Gastrocnemius medialis (tissue), 4 donors: Measurements from ENCODE around the gene MVB12A.

Experiments used
- POLR2A ChIP-seq, 2 donors: fragments of 450-650 bp; IDR thresholded peaks; one replicate each; pipeline ENCODE4 v1.6.1; 2017; ENCODE audit warnings: antibody characterized with exemption in 2 of 2, mild to moderate bottlenecking in 2 of 2, moderate library complexity in 2 of 2
- TF ChIP-seq, protein P1 (sequence below), 5 experiments: fragments of 450-650 bp in 3 of 5; fragments of 200-600 bp in 2 of 5; sonication (generic) in 2 of 5; IDR thresholded peaks in 4 of 5; conservative IDR thresholded peaks in 1 of 5; 1 replicate in 4 of 5; 2 replicates in 1 of 5; pipeline ENCODE4 v1.5.1; 2016 to 2019; ENCODE audit warnings: antibody characterized with exemption in 5 of 5, mild to moderate bottlenecking in 3 of 5, moderate library complexity in 3 of 5

DNA sequence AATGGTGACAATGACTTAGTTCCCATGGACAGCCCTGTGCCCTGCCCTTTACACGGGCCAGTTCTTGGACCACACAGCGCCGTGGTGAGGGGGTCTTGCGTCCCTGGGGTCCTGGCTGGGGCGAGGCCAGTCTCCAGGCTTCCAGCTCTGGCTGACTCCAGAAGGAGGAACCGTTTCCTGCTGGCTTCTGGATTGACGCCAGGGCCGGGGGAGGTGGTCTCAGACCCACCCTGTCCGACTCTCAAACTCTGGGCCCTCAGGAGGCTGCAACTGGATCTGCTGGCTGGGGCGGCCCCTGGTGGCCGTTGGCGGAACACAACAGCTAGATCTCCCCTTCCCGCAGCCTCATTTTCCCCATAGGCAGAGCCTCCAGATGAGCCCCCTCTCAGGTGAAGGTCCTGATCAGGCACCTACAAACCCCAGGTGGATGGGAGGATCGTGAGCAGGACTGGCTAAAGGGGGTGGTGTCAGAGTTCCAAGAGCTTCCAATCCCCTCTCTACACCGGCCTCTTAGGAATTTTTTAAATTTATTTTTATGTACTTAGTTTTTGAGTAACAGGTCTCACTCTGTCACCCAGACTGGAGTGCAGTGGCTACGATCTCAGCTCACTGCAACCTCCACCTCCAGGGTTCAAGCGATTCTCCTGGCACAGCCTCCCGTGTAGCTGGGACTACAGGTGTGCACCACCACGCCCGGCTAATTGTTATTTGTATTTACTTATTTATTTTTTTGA, 33.8 kb upstream of the MVB12A start:
- TF ChIP-seq POLR2A (IDR thresholded peaks at IDR 0.05): no peak
- TF ChIP-seq, protein P1, sequence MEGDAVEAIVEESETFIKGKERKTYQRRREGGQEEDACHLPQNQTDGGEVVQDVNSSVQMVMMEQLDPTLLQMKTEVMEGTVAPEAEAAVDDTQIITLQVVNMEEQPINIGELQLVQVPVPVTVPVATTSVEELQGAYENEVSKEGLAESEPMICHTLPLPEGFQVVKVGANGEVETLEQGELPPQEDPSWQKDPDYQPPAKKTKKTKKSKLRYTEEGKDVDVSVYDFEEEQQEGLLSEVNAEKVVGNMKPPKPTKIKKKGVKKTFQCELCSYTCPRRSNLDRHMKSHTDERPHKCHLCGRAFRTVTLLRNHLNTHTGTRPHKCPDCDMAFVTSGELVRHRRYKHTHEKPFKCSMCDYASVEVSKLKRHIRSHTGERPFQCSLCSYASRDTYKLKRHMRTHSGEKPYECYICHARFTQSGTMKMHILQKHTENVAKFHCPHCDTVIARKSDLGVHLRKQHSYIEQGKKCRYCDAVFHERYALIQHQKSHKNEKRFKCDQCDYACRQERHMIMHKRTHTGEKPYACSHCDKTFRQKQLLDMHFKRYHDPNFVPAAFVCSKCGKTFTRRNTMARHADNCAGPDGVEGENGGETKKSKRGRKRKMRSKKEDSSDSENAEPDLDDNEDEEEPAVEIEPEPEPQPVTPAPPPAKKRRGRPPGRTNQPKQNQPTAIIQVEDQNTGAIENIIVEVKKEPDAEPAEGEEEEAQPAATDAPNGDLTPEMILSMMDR (IDR thresholded peaks at IDR 0.05 in 4 of 5, conservative IDR thresholded peaks at IDR 0.05 in 1 of 5): peak; percentile 87 to 96 (median 92)
